ENCODE results near the gene ZNF205. TPM values are rescaled to one million over a fixed set of nuclear protein-coding genes. Genes with fewer than 3 reads are reported as not detected.

The ZNF205 gene
- total and polyA plus RNA-seq, 2 of the 13 experiments (the other 11 are each of a cell fraction or from before 2014, with no cell fraction given) = 5.8 to 10.2 TPM

DNA sequence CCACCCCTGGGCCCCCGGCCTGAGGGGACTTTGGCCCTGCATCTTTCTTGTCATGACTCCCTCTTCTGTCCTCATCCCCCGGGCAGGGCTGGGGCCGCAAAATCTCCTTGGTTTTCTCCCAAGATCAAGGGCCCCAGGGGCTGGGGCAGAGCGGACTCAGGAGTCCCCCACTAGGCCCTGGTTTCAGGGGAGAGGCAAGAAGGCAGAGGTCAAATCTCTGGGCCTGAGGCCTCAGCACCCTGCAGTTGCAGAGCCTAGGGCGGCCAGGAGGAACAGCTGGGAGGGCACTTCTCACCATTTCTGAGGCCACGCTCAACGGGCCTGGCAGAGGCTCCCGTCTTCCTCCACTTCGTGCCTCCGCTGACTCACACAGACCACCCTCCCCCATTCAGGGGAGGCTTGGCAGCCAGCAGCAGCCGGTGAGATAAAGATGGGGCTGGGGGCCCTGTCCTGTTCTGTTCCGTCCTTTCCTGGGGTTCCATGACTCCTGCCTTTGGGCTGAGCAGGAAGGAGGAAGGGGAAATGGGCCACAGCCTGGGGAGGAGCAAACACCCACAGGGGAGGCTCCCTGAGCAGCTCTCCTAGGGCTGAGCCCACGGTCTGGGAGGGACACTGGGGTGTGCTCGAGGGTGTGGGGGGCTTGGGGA is 25.7 kb upstream of the ZNF205 start (continued):
- TF ChIP-seq, protein P1, sequence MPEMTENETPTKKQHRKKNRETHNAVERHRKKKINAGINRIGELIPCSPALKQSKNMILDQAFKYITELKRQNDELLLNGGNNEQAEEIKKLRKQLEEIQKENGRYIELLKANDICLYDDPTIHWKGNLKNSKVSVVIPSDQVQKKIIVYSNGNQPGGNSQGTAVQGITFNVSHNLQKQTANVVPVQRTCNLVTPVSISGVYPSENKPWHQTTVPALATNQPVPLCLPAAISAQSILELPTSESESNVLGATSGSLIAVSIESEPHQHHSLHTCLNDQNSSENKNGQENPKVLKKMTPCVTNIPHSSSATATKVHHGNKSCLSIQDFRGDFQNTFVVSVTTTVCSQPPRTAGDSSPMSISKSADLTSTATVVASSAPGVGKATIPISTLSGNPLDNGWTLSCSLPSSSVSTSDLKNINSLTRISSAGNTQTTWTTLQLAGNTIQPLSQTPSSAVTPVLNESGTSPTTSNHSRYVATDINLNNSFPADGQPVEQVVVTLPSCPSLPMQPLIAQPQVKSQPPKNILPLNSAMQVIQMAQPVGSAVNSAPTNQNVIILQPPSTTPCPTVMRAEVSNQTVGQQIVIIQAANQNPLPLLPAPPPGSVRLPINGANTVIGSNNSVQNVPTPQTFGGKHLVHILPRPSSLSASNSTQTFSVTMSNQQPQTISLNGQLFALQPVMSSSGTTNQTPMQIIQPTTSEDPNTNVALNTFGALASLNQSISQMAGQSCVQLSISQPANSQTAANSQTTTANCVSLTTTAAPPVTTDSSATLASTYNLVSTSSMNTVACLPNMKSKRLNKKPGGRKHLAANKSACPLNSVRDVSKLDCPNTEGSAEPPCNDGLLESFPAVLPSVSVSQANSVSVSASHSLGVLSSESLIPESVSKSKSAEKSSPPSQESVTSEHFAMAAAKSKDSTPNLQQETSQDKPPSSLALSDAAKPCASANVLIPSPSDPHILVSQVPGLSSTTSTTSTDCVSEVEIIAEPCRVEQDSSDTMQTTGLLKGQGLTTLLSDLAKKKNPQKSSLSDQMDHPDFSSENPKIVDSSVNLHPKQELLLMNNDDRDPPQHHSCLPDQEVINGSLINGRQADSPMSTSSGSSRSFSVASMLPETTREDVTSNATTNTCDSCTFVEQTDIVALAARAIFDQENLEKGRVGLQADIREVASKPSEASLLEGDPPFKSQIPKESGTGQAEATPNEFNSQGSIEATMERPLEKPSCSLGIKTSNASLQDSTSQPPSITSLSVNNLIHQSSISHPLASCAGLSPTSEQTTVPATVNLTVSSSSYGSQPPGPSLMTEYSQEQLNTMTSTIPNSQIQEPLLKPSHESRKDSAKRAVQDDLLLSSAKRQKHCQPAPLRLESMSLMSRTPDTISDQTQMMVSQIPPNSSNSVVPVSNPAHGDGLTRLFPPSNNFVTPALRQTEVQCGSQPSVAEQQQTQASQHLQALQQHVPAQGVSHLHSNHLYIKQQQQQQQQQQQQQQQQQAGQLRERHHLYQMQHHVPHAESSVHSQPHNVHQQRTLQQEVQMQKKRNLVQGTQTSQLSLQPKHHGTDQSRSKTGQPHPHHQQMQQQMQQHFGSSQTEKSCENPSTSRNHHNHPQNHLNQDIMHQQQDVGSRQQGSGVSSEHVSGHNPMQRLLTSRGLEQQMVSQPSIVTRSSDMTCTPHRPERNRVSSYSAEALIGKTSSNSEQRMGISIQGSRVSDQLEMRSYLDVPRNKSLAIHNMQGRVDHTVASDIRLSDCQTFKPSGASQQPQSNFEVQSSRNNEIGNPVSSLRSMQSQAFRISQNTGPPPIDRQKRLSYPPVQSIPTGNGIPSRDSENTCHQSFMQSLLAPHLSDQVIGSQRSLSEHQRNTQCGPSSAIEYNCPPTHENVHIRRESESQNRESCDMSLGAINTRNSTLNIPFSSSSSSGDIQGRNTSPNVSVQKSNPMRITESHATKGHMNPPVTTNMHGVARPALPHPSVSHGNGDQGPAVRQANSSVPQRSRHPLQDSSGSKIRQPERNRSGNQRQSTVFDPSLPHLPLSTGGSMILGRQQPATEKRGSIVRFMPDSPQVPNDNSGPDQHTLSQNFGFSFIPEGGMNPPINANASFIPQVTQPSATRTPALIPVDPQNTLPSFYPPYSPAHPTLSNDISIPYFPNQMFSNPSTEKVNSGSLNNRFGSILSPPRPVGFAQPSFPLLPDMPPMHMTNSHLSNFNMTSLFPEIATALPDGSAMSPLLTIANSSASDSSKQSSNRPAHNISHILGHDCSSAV (CRISPR knock-in tag; IDR thresholded peaks at IDR 0.05; ENCODE audit: borderline replicate concordance) = no peak
- TF ChIP-seq, protein P2, sequence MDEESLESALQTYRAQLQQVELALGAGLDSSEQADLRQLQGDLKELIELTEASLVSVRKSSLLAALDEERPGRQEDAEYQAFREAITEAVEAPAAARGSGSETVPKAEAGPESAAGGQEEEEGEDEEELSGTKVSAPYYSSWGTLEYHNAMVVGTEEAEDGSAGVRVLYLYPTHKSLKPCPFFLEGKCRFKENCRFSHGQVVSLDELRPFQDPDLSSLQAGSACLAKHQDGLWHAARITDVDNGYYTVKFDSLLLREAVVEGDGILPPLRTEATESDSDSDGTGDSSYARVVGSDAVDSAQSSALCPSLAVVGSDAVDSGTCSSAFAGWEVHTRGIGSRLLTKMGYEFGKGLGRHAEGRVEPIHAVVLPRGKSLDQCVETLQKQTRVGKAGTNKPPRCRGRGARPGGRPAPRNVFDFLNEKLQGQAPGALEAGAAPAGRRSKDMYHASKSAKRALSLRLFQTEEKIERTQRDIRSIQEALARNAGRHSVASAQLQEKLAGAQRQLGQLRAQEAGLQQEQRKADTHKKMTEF (CRISPR knock-in tag; IDR thresholded peaks at IDR 0.05) = peak; percentile 55; the same call in 1 of the 2 replicates
- TF ChIP-seq ZNF333 (CRISPR knock-in tag; IDR thresholded peaks at IDR 0.05; ENCODE audit: borderline replicate concordance) (no peak), ELF3 (CRISPR knock-in tag; IDR thresholded peaks at IDR 0.05) (peak; percentile 72; the same call in 1 of the 2 replicates), XRCC5 (optimal IDR thresholded peaks at IDR 0.05; ENCODE audit: low read length) (peak; percentile 33), ZNF264 (CRISPR knock-in tag; IDR thresholded peaks at IDR 0.05) (0 out of 2 replicates have a peak, but pooled peaks have one; percentile 31), ZNF772 (CRISPR knock-in tag; IDR thresholded peaks at IDR 0.05) (peak; percentile 59; the same call in 1 of the 2 replicates), ZNF782 (CRISPR knock-in tag; IDR thresholded peaks at IDR 0.05; ENCODE audit: borderline replicate concordance) (0 out of 2 replicates have a peak, but pooled peaks have one; percentile 28), SMAD1 (CRISPR knock-in tag; IDR thresholded peaks at IDR 0.05; ENCODE audit: borderline replicate concordance, low read depth) (peak; percentile 45; the same call in 1 of the 2 replicates), ZFY (CRISPR knock-in tag; IDR thresholded peaks at IDR 0.05) (peak; percentile 52; the same call in 1 of the 2 replicates), TBX2 (CRISPR knock-in tag; IDR thresholded peaks at IDR 0.05; ENCODE audit: borderline replicate concordance) (0 out of 2 replicates have a peak, but pooled peaks have one; percentile 18), ZNF431 (CRISPR knock-in tag; IDR thresholded peaks at IDR 0.05; ENCODE audit: borderline replicate concordance, low read depth) (no peak), ZNF205 (CRISPR knock-in tag; IDR thresholded peaks at IDR 0.05) (0 out of 2 replicates have a peak, but pooled peaks have one; percentile 30), RFX1 (IDR thresholded peaks at IDR 0.05) (no peak), POLR2A (IDR thresholded peaks at IDR 0.05; ENCODE audit: insufficient read depth in 1 of 2, low read depth in 2 of 2, low read length in 2 of 2) (peak; percentile 13 to 14; a peak in 1 of 4 replicates)
- TF ChIP-seq, protein P3, sequence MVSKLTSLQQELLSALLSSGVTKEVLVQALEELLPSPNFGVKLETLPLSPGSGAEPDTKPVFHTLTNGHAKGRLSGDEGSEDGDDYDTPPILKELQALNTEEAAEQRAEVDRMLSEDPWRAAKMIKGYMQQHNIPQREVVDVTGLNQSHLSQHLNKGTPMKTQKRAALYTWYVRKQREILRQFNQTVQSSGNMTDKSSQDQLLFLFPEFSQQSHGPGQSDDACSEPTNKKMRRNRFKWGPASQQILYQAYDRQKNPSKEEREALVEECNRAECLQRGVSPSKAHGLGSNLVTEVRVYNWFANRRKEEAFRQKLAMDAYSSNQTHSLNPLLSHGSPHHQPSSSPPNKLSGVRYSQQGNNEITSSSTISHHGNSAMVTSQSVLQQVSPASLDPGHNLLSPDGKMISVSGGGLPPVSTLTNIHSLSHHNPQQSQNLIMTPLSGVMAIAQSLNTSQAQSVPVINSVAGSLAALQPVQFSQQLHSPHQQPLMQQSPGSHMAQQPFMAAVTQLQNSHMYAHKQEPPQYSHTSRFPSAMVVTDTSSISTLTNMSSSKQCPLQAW (CRISPR knock-in tag; IDR thresholded peaks at IDR 0.05) = peak; percentile 57; the same call in 1 of the 2 replicates

All from HepG2 (cell line).